Measurements from ENCODE around the gene IGFL1. TPM values are rescaled to one million over a fixed set of nuclear protein-coding genes. Genes with fewer than 3 reads are reported as not detected.
"Not testable (repeated sequence)": the region's sequence is repeated elsewhere in the genome, so short reads cannot be mapped to it uniquely, and the experiment has no call there.

The IGFL1 gene
- total RNA-seq, 1 donor from 2014 or later: not detected

DNA sequence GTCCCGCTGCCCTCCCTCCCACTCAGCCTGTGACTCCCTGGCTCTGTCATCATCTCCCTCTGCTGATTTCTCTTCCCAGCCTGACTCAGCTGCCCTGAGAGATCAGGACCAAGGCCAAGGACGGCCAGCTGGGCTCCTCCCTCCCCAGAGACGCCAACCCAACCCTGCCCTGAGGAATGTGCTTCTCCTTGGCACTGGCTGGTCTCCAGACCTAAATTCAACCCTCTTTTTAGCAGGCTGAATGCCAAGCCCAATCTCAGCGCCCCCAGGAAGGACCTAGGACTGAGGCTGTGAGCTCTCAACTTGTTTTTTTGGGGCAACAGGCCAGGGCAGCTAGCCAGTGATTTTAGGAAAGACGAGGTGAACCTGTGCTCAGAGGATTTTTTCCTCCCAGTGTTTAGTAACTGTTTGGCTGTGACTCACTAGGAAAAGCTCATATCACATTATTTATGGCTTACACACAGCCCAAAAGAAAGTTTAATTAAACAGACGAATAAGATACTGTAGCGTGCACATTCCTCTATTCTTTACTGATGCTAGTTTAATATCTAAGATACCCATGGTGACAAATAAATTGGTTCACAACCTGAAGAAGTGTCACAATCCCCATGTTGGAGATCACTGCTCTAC, 7.4 kb upstream of the IGFL1 start:
- DNase-seq (ENCODE audit: extremely low read depth, low read depth, low spot score): no peak

DNA sequence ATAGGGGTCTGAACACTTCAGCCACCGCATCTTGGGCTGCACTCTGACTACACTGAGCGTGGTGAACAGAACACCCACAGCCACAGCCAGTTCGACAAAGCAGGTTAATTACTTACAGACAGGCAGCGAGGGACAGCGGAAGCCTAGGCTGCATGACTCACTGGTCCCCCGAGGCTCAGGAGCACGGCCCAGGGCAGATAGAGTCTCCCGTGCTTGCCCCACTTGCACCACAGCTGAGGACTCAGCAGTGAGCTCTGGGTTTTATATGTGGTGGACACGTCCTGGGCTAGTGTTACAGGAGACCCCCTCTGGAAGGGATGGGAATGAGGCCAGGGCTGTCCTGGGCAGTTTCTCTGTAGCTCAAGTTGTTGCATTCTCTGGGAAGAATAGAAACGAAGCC, 5.8 kb upstream of the IGFL1 start:
- not testable (repeated sequence) for DNase-seq (ENCODE audit: extremely low read depth, low read depth, low spot score)

DNA sequence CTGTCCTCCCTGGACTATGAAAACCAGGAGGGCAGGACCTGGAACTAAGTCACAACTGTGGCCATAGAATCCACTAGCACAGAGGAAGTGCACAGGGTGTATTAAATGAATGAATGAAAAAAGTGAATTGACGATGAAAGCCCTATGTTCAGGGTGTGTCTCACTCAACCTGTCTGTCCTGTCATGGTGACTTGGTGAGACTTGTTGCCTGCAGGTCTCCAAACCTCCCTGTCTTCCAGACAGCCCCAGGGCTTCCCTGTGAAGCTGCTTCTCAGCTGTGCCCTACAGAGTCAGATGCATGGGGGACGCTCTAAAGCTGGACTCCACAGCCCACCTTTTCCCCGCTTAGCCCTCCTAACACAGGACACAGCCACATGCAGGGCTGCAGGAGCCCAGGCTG, 4.8 kb upstream of the IGFL1 start:
- no peak for DNase-seq (ENCODE audit: extremely low read depth, low read depth, low spot score)

- no peak for DNase-seq (ENCODE audit: extremely low read depth, low read depth, low spot score)
These were observed 4.0 kb upstream of the IGFL1 start for GRCh38 chr19:46225558-46226004.

DNA sequence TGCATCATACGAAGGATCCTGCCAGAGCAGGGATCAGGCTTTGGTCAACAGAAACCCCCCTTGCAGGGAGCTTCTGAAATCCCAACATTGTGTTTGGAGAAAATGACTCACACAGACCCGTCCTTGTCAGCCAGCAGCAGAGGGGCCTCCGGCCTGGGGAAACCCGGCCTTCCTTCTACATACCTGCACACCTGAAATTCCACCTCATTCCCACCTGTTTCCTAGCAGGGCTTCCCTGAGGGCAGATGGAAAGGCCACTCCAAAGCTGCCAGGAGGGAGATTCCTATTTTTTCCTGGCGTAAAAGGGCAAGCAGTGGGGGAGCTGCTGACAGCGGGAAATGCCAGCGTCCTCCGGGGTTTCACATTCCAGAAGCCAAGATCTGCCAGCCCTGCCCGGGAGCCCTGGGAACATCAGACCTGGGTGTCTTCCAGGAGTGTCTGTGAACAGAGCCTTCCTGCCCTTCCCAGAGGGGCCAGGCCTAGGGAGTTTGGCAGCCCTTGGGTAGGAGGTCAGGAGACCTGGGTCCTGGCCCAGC, 3.0 kb upstream of the IGFL1 start:
- no peak for DNase-seq (ENCODE audit: extremely low read depth, low read depth, low spot score)

DNA sequence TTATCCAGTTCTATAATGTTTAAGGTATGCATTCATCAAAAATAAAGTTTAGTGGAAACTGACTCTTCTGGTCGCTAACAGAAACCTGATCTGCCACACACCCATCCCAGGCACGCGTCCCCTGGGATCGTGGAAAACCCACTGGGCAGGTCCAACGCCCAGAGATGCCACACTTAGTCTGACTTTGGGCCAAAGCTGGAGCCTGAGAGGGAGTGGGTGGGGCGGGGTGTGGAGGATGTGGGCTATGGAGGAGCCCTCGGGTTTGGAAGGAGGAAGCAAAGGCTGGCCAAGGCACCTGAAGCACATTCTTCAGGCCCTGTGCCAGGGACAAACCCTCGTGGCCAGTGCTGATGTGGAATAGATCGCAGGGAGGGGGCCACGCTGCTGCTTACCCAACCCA, 2.5 kb downstream of the IGFL1 start:
- DNase-seq (ENCODE audit: extremely low read depth, low read depth, low spot score): no peak

GRCh38 chr19:46232468-46232867, 2.9 kb downstream of the IGFL1 start:
- no peak for DNase-seq (ENCODE audit: extremely low read depth, low read depth, low spot score)

DNA sequence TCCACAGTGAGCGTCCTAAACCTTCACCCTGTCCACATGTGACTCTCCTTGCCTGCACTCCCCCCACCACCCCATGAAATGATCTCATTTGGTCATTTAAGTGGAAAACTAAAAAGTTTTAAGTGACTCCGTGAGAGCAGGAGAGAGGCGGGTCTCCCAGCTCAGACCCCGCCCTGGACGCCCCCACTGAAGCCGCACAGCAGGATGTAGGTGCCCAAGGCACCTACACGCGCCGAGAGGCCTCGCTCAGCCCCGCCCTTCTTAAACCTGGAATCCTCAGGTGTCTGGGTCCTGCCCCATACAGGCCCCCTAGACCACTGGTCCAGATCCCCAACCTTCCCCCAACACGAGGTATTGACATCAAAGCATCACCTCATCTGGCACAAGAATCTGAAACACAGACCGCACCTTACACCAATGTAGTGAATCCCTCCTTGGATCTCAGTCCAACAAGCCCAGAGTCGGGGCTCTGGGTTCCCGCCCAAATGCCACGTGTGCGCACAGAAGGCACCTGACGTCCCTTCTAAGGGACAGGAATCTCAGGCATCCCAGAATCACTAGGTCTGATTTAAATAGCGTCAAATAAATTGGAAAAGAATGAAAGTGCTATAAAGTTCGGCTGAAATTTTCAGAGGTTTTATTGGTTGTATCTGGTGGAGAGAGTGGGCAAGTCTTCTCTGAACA, 3.5 kb downstream of the IGFL1 start:
- no peak for DNase-seq (ENCODE audit: extremely low read depth, low read depth, low spot score)

DNA sequence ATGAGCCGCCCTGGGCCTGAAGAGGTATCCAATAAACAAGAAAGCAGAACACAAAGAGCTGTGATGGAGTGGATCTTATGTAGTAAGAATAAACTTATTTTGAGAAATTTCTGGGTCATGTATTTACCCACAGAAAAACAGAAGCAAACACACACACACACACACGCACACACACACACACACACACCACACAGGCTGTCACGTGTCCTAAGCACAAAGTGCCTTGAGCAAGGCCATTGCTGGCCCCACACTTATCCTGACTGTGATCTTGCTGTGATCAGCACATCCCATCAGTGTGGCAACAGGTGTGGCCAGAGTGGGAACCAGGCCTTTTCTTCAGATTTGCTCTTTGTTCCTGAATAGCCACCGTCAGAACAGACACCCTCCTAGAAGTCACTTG, 4.3 kb downstream of the IGFL1 start:
- not testable (repeated sequence) for DNase-seq (ENCODE audit: extremely low read depth, low read depth, low spot score)

- DNase-seq (ENCODE audit: extremely low read depth, low read depth, low spot score): not testable (repeated sequence)
These were observed 8.6 kb downstream of the IGFL1 start for GRCh38 chr19:46238141-46238540.

GRCh38 chr19:46239193-46240024, 9.9 kb downstream of the IGFL1 start:
- no peak for DNase-seq (ENCODE audit: extremely low read depth, low read depth, low spot score)

DNA sequence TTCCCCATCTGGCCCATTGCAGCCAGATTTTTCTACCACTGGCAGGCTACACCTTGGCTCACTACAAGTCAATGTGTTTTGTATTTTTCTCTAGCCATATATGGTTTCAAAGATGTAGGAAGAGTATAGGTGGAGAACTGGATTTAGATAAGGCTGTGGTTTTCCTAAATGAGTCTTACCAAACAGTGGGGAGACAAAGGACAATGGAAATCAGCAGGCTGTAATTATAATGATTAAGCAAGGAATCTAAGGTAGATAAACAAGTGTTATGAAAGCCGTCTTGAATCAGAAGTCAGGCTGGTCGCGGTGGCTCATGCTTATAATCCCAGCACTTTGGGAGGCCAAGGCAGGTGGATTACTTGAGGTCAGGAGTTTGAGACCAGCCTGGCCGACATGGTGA, 11.2 kb downstream of the IGFL1 start:
- no peak for DNase-seq (ENCODE audit: extremely low read depth, low read depth, low spot score)

DNA sequence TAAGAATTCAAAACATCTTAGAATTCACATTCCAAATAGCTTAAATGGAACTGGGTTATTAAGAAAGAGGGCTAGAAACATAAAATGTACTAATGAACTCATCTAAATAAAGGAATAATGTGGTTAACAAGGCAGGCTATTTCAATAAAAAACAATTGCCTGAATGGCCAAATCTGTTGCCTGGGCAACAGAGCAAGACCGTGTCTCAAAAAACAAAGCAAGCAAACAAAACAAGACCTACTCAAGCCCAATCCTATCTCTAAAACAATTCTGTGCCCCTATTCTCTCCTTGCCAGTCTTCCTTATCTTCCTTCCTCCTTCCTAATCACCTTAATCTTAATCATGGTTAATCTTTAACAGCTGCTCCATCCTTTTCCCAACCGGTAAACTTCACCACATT, 12.1 kb downstream of the IGFL1 start:
- no peak for DNase-seq (ENCODE audit: extremely low read depth, low read depth, low spot score)

- not testable (repeated sequence) for DNase-seq (ENCODE audit: extremely low read depth, low read depth, low spot score)
These were observed 13.6 kb downstream of the IGFL1 start for GRCh38 chr19:46243081-46243654.

DNA sequence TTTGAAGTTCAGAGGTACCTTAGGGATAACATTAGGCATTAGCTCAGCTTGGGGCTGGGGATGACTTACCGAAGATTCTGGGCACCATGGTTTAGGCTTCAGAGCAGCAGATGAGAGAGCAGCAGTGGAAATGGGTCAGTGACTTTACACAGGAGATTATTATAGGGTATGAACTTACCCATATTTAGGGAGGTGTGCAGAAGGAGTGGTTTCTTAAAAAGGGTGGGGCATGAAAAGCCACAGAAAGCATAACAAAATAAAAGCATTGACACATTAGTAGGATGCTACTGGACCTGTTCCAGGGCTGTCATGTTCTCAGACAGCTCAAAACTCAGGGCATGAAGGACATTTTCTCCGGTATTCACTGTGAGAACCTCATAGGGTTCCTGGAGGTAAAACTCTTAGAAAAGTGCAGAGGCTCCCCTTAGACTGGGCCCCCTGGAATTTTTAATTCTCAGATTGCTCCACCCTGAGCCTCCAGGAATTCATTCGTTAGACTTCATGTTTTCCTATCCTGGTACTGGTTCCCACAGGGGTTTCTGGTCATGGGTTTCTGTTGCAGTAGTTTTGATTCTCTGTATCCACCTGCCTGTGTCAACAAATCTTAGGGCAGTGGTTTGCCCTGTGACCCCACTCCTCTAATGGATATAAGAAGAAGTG, 20.7 kb downstream of the IGFL1 start:
- DNase-seq (ENCODE audit: extremely low read depth, low read depth, low spot score): no peak

- no peak for DNase-seq (ENCODE audit: extremely low read depth, low read depth, low spot score)
These were observed 21.9 kb downstream of the IGFL1 start for GRCh38 chr19:46251416-46251815.

DNA sequence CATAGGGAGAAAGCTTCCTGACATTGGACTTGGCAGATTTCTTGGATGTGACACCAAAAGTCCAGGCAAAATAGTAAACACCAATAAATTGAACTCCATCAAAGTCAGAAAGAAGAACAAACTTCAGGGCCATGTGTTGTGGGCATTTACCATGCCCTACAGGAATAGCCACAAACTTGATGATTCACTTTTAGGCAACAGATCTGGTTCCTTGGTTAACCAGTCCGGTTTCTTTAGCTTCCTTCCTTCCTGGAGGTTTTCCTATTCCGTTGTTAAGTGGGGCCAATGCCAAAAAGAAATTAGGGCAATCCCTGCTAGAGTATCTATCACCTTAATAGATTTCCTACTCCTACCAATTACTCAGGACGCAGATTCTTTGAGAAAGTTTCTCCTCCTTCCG, 25.2 kb downstream of the IGFL1 start:
- DNase-seq (ENCODE audit: extremely low read depth, low read depth, low spot score): no peak

DNA sequence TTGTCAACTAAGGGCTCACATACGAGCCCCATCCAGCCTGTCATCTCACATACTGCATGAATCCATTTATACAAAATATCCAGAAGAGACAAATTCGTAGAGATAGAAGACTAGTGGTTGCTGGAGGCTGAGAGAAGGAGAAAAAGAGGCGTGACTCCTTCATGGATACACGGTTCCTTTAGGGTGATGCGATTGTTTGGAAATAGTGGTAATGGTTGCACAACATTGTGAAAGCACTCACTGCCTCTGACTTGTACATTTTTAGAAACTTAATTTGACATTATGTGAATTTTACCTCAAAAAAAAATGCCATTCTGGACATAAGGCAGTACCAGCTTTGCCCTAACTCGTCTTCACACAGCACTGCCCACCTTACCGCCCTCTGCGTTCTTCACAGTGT, 27.3 kb downstream of the IGFL1 start:
- DNase-seq (ENCODE audit: extremely low read depth, low read depth, low spot score): no peak

- not testable (repeated sequence) for DNase-seq (ENCODE audit: extremely low read depth, low read depth, low spot score)
These were observed 32.0 kb downstream of the IGFL1 start for GRCh38 chr19:46261501-46261900.

DNA sequence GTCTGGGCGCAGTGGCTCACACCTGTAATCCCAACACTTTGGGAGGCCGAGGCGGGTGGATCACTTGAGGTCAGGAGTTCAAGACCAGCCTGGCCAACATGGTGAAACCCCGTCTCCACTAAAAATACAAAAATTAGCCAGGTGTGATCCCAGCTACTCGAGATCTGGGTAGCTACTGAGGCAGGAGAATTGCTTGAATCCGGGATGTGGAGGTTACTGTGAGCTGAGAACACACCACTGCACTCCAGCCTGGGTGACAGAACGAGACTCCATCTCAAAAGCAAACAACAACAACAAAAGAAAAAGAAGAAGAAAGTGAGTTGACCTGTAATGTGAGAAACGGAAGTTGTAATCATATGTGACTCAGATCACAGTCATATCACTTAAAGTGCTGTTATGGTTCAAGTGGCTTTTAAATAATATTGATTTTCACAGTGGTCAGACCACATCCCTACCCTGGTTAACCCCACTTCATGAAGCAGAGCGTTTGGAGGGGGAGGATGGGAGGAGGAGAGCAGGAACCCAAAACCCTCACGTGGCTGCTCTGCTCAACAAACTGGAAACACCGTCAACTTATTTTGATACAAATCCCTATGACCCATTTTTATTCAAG, 33.2 kb downstream of the IGFL1 start:
- DNase-seq (ENCODE audit: extremely low read depth, low read depth, low spot score): not testable (repeated sequence)

Data from glomerular endothelial cell (primary cell).